Stomach (tissue), 4 donors: Measurements from ENCODE around the gene CCDC86.

Experiments
- EP300 ChIP-seq: sonication (generic); formaldehyde crosslinking; IDR thresholded peaks from one replicate; pipeline ENCODE4 v1.6.1; 2017; ENCODE audit warnings: antibody characterized with exemption
- POLR2A ChIP-seq, 4 donors: fragments of 450-650 bp; IDR thresholded peaks; one replicate each; pipeline ENCODE4 v1.6.1; 2016; ENCODE audit warnings: antibody characterized with exemption in 4 of 4, control low read depth in 2 of 4, mild to moderate bottlenecking in 1 of 4, moderate library complexity in 1 of 4
- POLR2AphosphoS5 ChIP-seq, 3 donors: sonication (generic); formaldehyde crosslinking; IDR thresholded peaks; one replicate each; pipeline ENCODE4 v1.6.1; 2016; ENCODE audit warnings: antibody characterized with exemption in 3 of 3
- TF ChIP-seq, protein P1 (sequence below), 7 experiments: fragments of 450-650 bp in 4 of 7; fragments of 200-600 bp in 3 of 7; sonication (generic) in 3 of 7; IDR thresholded peaks; one replicate each; pipeline ENCODE4 v1.5.1; 2016 to 2019; ENCODE audit warnings: antibody characterized with exemption in 7 of 7, control low read depth in 2 of 7, mild to moderate bottlenecking in 1 of 7

DNA sequence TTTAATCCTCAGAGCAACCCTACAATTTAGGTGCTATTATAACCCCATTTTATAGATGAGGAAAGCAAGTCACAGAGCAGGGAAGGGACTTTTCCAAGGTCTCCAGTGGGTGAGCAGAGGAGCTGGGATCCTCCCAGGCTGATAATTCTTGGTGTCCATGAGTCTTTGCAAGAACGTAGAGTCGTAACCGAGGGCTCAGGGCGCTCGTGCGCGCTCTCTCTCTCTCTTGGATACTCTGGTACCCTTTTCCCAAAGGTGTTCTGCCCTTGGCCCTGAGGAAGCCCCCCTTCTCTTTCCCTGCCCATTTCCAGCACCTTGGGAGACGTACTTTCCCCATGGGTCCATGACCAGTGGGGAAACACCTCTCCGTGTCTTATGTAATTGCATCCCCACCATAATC is 20.3 kb downstream of the CCDC86 start:
- TF ChIP-seq, protein P1, sequence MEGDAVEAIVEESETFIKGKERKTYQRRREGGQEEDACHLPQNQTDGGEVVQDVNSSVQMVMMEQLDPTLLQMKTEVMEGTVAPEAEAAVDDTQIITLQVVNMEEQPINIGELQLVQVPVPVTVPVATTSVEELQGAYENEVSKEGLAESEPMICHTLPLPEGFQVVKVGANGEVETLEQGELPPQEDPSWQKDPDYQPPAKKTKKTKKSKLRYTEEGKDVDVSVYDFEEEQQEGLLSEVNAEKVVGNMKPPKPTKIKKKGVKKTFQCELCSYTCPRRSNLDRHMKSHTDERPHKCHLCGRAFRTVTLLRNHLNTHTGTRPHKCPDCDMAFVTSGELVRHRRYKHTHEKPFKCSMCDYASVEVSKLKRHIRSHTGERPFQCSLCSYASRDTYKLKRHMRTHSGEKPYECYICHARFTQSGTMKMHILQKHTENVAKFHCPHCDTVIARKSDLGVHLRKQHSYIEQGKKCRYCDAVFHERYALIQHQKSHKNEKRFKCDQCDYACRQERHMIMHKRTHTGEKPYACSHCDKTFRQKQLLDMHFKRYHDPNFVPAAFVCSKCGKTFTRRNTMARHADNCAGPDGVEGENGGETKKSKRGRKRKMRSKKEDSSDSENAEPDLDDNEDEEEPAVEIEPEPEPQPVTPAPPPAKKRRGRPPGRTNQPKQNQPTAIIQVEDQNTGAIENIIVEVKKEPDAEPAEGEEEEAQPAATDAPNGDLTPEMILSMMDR (IDR thresholded peaks at IDR 0.05): no peak
- TF ChIP-seq POLR2AphosphoS5 (IDR thresholded peaks at IDR 0.05) (no peak), POLR2A (IDR thresholded peaks at IDR 0.05) (no peak), EP300 (no peak)
